Fibroblast of gingiva (primary cell): ENCODE results near the gene DAB1.

Source experiments
- DNase-seq: peaks from one replicate; pipeline ENCODE4 v3.0.0-alpha.2; 2011; ENCODE audit warnings: low read depth

DAB1 gene

GRCh38 chr1:57411262-57411661 is 12.6 kb downstream of the DAB1 start:
- DNase-seq: no peak

- no peak for DNase-seq
Observed at GRCh38 chr1:57410508-57410907, 13.4 kb downstream of the DAB1 start.

DNA sequence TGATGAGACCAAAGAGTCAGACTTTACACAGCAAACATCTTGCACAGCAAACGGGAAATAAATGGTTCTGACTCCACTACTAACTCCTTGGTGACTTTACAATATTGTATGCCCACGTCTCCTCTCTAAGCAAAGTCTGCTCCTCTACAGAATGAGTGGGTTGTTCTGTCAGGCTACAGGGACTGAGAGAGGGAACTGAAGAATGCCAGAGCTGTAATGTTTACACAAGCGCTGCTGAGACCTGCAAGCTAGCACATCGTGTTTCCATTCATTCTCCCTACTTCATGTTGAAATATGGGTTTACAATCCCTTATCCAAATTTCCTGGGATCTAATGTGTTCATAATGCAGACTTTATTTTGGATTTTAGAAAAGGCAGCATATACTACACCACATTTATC is 15.9 kb downstream of the DAB1 start:
- no peak for DNase-seq

DNA sequence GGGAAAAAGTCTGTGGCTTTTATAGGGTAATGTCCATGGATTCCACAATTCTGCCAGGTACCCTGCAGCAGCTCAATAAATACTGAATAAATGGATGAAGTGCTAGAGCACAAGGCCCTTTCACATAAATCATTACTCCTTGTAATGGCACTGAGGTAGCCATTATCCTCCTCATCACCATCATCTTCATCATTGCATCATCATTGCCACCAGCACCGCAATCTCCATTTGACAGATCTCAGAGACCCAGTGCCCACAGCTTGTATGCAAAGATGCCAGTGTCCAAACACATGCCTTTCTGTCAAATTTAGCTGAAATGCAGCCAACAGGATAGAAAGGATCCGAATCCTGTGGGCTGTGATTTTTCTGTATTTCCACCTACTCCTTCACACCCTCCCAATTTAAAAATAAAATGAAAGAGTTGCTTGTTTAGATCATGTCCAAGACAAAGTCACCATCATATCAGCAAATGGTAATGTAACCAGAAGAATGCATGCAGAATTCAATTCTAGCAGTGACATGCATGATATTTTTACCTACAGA is 17.4 kb downstream of the DAB1 start:
- no peak for DNase-seq

DNA sequence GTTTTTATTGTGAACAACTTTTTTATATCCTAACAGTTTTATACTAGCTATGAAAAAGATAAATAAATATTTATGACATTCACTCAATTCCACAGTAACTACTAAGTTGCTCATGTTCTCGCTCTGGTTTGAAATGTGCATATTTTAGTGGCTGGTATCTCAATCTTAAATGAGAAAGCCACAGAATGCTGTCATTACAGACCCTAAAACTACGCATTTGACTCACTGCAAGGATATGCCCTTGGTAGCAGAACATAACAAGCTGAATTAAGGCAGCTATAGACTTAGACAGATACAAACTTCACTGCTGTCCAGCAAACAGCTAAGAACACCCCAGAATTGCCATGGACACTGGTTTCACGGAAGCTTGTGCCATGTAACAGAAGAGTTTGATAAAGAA is 19.0 kb downstream of the DAB1 start:
- no peak for DNase-seq

- no peak for DNase-seq
Observed at GRCh38 chr1:57403201-57403600, 20.7 kb downstream of the DAB1 start.

GRCh38 chr1:57401671-57402070 is 22.2 kb downstream of the DAB1 start:
- no peak for DNase-seq

DNA sequence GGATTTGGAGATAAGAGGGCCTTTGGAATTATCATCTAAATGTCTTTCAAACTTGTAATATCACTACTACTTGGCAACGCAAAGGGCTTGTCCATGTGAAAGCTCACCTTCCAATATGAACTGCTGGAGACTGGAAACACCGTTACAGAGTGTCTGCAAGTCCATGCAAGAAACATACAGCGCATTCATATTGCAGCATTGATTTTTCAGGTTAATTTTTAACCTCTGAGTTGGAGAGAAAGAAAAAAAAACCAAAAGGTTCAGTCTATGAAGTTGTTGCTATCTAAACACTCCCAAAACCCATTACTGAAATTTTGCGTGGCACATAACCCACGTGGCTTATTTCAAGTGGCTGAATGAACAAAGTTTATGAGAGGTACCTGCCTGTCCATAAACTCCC is 23.8 kb downstream of the DAB1 start:
- no peak for DNase-seq

GRCh38 chr1:57393058-57393584 is 30.7 kb downstream of the DAB1 start:
- no peak for DNase-seq

DNA sequence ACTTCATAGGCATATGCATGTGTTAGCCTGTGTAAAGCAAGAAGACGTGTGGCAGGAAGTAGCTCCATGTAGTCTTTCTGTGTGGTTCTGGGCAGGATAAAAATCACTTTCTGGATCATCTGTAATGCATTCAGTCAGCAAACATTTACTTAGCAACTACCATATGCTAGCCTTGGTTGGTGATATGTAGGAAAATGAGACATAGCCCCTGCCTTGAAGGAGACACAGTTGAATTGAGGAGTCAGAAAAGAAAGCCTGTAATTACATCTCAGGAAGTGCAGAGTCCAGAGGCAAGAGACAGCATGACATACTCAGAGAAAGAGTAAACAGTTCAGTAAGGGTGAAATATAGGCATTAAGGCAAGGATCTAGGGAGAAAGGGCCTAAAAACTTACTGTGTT is 38.5 kb downstream of the DAB1 start:
- DNase-seq: no peak

DNA sequence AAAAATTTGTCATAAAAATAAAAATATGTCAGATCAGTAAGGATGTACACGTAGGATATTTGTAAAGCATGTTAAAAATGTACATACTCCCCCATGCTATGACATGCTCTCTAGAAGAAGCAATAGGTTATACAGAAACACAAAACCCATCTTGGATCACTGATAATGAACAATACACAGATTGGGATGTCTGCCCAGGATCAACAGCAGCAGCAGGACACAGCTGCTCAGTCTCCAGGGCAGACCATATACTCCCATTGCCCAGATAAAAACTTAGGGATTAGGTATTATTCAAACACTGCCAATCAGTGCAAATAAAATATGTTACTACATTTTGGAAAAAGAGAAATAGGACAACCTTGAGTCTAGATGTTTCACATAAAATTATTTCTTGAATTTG is 39.0 kb downstream of the DAB1 start:
- no peak for DNase-seq

- DNase-seq: no peak
Observed at GRCh38 chr1:57384284-57384683, 39.6 kb downstream of the DAB1 start.

DNA sequence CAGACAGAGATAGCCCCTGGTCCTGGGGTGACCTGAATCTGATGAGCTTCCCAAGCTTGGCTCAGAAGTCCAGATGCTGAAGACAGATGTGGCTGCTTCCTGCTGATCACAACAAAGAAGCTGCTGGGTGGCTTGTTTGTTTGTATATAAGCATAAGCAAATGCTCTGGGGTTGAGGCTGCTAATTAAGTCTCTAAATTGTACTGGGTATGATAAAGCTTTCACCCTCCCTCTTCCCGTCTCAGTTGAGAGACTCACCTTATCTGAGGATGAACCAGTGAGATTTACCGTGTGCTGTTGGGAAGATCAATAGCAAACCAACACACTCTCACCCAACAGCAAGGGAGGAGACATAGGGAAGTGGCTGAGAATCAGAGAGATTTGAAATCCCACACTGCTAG is 42.0 kb downstream of the DAB1 start:
- no peak for DNase-seq

- no peak for DNase-seq
Observed at GRCh38 chr1:57381426-57381825, 42.4 kb downstream of the DAB1 start.

GRCh38 chr1:57380923-57381322 is 42.9 kb downstream of the DAB1 start:
- no peak for DNase-seq

- DNase-seq: no peak
Observed at GRCh38 chr1:57378534-57378933, 45.3 kb downstream of the DAB1 start.

- DNase-seq: no peak
Observed at GRCh38 chr1:57377339-57378139, 46.3 kb downstream of the DAB1 start.

GRCh38 chr1:57376041-57376440 is 47.8 kb downstream of the DAB1 start:
- DNase-seq: no peak

DNA sequence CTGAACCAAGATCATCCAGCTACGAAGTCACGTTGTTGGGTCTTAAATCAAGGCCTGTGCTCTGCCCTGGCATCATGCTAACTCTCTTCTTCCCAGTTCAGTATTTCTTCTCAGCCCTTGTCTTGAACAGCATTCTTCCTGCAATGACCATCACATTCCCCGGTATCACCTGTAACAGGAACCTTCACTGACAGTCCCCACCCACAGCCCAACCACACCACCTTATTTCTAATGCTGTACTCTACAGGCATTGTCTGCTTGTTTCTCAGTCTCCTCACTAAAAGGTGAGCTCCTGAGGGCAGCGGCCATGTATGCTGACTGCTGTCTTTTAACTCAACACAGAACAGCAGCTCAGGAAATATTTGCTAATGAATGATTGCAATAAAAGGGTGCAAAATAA is 54.0 kb downstream of the DAB1 start:
- no peak for DNase-seq

DNA sequence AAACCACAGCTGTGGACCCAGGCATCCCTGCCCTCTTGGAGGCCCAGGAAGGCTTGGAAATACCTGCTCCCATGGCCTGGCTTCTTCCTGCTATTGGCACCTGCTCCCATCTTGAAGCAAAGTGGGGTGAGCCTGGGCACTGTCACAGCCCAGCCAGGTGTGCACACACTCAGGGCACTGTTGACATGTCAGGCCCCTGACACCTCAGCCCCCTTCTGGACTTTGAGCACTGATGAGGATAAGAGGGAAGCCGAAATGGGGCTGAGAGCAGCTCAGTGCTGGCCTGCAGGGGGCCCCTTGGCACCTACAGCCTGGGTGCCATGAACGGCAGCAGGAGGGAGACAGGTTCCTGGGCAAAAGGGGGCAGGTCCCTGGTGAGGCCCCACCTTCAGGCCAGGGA is 55.9 kb downstream of the DAB1 start:
- DNase-seq: no peak

DNA sequence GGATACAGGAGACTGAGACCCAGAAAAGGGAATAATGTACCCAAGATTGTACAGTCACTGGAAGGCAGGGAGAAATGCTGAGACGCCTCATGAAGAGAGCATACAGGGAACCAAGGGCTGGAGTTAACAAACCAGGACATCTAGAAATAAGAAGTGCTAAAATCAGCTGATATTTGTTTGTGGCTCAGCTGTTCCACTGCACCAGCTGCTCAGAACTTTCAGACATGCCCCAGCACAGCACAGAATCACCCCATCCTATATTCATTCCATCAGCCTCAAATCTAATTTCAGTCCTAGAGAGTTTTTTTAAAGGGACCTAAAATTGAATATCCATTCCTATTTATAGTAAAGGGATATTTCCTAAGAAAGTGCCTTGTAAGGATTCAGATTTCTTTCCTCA is 60.2 kb downstream of the DAB1 start:
- no peak for DNase-seq

DNA sequence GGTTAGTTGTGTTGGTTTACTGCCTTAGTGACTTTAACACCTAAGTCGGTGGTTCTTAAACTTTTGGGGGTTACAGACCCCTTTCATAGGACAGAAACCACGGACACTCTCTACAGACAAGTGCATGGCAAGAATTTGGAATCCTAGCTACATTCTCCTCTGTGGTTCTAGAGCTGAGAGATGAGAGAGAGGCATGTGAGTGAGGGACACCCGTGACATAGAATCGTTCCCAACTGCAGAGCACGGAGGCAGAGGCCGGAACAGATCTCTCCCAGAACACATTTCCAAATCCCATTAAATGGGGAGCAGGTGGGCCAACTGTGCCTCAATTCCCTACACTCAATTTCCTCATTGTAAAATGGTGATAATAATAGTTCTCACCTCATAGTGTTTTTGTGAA is 60.7 kb downstream of the DAB1 start:
- no peak for DNase-seq

DNA sequence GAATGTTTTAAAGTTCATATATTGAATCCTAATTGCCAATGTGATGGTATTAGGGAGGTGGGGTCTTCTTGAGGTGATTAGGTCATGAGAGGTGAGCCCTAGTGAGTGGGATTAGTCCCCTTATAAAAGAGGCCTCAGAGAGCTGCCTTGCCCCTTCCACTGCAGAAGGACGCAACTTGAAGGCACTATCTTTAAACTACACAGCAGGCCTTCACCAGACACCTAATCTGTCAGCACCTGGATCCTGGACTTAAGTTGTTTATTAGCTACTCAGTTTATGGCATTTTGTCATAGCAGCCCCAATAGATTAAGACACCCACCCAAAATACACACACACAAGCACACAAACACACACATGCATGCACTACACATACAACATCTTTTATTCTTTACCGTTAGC is 61.4 kb downstream of the DAB1 start:
- no peak for DNase-seq

GRCh38 chr1:57361516-57361915 is 62.3 kb downstream of the DAB1 start:
- no peak for DNase-seq
